ENCODE measurements around the gene ZHX3.
A peak's percentile ranks its signal among the peaks of the same experiment; 100 is the strongest.

Gene ZHX3

DNA sequence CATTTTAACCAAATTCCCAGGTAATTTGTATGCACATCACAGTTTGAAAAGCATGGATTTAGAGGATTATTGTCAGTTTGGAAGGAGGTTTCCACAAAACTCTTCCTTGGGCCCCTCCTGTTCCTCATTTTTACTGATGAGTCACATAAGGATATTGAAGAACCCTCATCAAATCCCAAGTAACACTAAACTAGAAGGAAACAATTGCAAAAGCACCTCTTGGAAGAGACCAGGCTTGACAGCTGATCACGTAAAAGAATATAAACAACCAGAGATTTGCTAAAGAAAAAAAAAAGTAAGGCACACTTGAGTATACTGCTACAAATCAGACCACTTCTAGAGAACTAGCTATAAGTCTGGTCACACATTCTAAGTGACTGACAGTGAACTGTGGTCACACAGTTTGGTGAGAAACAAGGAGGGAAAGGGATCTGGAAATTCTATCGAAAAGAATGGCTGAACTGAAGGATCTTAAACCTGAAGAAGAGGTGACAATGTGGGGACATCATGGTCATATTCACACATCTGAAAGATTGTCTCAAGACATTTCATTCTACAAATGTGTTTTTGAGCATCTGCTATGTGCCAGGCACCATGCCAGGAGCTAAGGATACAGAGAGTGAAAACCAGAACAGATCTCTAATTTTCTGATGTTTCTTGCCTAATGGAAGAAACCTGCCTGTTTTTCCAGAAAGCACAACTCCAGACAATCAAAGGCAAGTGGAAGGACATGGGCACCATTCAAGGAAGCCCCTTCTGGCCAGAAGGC, 24.1 kb downstream of the ZHX3 start:
- no peak for DNase-seq

GRCh38 chr20:41290804-41291389, 26.6 kb downstream of the ZHX3 start:
- no peak for DNase-seq

DNA sequence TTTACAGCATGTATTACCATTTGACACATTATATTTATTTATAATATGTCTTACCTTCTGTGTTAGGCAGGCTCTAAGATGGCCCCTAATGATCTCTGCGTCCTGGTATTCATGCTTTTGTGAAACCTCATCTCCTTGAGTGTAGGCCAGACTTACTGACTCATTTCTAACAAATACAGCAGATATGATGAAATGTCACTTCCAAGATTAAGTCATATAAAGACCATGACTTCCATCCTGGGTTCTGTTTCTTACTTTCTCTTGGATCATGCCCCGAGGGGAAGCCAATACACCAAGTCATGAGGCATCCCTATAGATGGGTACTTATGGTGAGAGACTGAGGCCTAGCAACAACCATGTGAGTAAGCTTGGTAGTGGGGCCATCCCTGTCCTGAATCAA, 30.2 kb downstream of the ZHX3 start:
- DNase-seq: no peak

DNA sequence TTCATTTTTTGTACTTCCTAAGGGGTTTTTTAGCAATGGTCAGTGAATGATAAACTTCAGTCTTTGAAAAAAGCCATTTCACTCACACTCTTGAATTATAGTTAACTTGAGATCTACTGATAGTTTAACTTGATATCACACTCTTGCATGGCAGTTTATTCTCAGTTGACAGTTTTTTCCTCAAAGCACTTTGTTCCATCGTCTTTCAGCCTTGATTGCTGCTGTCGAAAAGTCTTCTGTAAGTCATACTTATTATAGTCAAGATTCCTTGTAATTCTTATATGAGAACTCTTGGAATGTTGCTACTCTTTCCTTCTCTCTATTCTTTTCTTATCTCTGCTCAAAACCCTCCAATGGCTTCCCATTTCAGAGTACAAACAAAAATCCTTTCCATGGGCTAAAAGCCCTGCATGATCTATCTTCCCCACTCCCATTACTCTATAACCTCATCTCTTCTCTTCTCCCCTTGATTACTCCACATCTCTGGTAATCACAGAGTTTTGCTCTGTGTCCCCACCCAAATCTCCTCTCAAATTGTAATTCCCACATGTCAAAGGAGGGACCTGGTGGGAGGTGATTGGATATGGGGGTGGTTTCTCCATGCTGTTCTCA, 31.2 kb downstream of the ZHX3 start:
- DNase-seq: no peak

DNA sequence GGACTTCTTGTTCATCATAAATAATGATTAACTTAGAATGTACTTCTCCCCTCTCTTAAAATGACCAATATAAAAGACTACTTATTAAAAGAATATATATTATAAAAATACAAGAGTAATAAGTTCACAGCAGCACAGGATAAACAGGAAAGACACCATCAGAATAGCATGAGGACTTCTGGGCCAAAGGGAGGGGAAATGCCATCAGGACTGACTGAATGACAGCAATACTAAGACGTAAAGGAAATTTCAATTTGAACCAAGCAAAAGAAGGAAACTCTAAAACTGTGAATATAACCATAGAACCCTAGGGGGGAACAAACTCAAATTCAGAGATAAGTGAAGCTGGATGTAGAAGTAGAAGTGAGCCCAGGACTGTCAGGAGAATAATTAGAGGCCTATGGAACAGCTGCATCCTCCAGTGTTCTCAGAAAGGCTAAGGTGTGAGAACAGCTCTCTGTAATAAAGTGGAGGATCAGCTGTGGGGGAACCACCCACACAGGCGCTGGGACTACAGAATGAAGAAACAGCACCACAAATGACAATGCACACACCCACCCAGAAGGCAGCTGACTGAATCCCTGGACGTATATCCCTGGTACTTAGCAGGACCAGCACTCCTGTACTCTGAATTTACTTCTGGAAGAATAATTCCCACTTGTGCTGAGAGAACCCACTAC, 37.8 kb downstream of the ZHX3 start:
- DNase-seq: no peak

- no peak for DNase-seq
Observed at GRCh38 chr20:41278936-41279335, 38.6 kb downstream of the ZHX3 start.

- DNase-seq: no peak
Observed at GRCh38 chr20:41277049-41277448, 40.5 kb downstream of the ZHX3 start.

DNA sequence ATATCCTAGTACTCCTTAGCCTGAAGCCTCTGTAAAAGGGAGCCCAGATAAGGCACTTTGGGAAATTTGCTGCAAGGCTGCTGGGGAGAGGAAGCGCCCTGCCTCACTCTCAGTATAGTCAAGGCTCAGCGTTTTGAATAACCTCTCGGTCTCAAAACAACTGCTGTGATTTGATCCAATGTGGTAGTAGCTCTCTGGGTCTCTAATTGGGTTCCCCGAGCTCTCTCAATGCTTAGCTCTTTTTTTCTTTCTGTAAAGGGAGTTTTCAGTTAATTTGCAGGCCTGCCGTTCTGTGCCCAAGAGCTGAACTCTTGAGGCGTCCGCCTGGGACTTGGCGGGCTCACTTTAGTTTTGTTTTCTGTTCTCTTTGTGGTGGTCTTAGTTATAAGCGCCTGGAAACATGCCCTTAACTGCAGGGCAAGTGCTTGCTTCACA, 41.2 kb downstream of the ZHX3 start:
- no peak for DNase-seq

DNA sequence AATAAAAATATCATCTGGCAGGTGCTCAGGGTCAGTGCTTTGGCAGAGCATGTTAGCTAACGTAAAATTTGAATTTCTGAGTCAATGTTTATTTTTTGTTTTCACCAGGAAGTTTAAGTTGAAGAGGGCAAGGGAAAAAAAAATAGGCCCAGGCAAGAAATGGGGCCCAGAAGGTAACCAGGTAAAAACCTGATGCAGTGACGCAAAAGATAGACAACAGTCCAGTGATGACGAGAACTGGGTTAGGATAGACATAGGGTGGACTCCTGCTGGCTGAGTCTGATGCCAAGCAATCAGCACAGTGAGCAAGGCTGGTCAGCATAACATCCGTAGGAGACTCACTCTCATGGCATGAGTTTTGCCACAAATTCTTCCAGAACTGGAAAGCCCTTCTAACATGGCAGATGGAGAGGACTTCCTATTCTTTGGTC, 42.2 kb downstream of the ZHX3 start:
- no peak for DNase-seq

GRCh38 chr20:41274152-41274551, 43.4 kb downstream of the ZHX3 start:
- DNase-seq: no peak

DNA sequence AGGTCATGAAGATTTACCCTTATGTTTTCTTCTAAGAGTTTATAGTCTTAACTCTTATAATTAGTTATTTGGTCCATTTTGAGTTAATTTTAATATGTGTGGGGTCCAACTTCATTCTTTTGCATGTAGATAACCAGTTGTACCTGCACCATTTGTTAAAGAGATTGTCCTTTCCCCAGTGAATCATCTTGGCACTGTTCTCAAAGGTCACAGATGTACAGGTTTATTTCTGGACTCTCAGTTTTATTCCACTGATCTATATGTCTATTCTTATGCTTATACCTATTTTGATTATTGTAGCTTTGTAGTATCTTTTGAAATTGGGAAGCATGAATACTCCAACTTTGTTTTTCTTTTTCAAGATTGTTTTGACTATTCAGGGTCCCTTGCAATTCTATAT, 44.1 kb downstream of the ZHX3 start:
- DNase-seq: no peak

DNA sequence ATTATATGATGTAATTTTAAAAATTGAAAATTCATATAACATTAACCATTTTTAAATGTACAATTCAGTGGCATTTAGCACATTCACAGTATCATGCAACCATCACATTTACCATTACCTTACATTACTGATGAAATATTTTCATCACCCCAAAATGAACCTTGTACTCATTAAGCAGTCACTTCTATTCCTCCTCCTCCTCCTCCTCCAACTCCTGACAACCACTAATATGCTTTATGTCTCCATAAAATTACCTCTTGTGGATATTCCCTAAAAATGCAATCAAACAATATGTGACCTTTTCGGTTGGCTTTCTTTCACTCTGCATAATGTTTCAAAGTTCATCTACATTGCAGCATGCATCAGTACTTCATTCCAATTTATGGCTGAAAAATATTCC, 45.2 kb downstream of the ZHX3 start:
- no peak for DNase-seq

DNA sequence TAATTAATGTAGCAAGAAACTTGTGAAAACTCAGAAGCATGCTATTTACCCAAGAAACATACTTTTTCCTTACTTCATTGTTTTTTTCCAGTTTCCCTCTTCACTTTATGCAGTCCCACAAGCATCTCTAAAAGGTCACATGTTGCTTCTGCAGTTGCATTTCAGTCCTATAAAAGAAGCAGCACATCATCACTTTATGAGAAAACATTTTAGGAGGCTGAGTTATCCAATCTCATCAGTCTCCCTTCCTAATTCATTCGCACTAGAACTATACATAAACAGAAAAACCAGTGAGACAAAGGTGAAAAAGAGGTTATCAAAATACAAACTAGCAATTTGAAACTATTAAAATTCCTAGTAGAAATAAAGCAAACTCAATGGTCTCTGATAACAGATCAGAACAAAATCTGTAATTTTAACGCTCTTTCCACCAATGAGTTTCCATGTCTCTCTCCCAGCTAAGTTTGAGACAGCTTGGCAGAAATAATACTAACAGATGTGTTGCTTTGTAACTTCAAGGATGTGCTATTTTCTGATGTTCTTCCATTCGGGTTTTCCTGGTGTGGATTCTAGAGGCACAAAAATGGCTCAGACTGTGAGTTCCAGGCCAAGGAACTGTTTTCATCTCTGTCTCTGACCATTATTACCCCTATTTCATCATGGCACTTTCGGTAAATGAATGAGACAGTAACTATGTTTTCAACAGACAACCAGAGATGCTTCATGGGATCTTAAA, 48.4 kb downstream of the ZHX3 start:
- DNase-seq: no peak

- peak; percentile 4 for DNase-seq
Observed at GRCh38 chr20:41268402-41268801, 49.1 kb downstream of the ZHX3 start.

GRCh38 chr20:41265938-41266337, 51.6 kb downstream of the ZHX3 start:
- no peak for DNase-seq

DNA sequence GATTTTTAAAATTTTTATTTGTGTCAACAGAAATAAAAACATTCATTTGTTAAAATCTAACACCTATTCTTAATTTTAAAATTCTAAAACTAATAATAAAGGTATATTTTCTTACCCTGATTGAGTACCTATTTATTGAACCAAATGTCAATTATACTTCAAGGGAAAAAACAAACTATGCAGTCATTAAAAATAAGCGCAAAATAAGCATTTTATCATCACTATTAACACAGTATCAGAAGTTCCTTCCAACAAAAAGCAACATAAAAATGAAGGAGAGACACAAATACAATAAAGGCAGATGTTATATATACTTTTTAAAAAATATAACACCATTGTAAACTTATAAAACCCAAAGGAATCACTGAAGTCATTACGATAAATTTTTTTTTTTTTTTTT, 52.7 kb downstream of the ZHX3 start:
- DNase-seq: no peak

GRCh38 chr20:41261790-41262717, 55.5 kb downstream of the ZHX3 start:
- no peak for DNase-seq

- DNase-seq: no peak
Observed at GRCh38 chr20:41261260-41261659, 56.3 kb downstream of the ZHX3 start.

- DNase-seq: no peak
Observed at GRCh38 chr20:41260734-41261220, 56.8 kb downstream of the ZHX3 start.

DNA sequence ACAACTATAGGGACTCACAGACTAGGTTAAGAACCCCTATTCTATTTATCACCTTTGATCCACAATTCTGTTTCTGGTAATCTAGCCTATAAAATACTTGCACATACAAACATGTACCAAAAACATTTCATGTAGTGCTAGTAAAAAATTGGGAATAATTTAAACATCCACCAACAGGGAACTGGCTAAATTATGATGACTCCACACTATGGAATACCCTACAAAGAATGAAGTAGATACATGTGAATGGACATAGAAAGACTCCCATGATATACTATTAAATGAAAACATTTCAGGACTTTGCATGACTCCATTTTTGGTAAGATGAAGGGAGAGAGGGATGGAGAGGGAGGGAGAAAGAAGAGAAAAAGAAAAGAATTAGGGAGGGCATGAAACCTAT, 58.2 kb downstream of the ZHX3 start:
- no peak for DNase-seq

DNA sequence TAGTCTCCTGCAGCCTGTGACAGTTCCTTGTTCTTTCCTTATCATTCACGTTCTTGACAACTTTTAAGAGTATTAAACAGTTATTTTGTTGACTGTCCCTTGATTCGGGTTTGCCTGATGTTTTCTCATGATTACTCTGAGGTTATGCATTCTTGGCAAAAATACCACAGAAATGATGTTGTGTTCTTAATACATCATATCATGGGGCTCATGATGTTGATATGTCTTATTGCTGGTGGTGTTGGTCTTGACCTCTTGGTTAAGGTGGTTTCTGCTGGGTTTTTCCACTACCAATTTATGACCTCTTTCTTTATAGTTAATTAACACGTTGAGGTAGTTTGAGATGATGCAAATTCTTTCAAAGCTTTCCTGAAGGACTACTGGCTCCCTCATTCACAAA, 59.1 kb downstream of the ZHX3 start:
- DNase-seq: no peak

DNA sequence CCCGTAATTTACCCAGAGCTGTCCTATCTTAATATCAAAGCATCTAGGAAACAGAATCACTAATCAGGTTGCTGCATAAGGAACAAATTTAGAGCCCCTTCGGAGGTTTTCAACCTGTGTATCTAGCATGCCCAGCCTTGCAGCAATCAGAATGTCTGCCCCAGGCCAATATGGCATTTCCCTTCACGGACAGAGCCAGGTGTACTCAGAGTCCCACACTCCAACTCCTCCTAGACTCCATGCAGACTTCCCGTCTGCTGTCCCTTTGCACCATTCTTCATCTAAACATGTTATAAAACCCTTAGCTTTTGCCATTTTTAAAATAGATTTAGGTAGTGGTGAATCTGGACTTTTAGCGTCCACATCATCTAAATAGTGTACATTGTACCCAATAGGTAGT, 61.0 kb downstream of the ZHX3 start:
- no peak for DNase-seq
